CD4-positive, alpha-beta T cell (primary cell): Measurements from ENCODE around the gene ABCC4. TPM values are rescaled to one million over a fixed set of nuclear protein-coding genes. Genes with fewer than 3 reads are reported as not detected.

Experiments
- ATAC-seq: fragments of 200-7000 bp; cut with Tn5 transposase; one replicate; pipeline ENCODE4 v1.10.0; 2022; ENCODE audit warnings: mild to moderate bottlenecking; ENCODE audit not compliant: poor library complexity
- CTCF ChIA-PET: fragments of 350-600 bp; sonication (Branson Sonifier 250); formaldehyde crosslinking; loops from one replicate; lab custom pipeline; 2021; ENCODE audit warnings: antibody characterized with exemption, inconsistent platforms; lab: Charles Lee
- POLR2A ChIA-PET: fragments of 350-600 bp; sonication (Branson Sonifier 250); formaldehyde crosslinking; loops from one replicate; lab custom pipeline; 2021; ENCODE audit warnings: antibody characterized with exemption, inconsistent platforms; lab: Charles Lee
- DNase-seq, 14 experiments: peaks; one replicate each; pipeline ENCODE4 v3.0.0-alpha.2; 2013 to 2020; ENCODE audit warnings: mixed read lengths in 2 of 14
- H3K27ac ChIP-seq, 2 donors: one replicate each; pipeline versions ENCODE4 v1.5.1 to v1.7.0; 2013; ENCODE audit warnings: low read length in 2 of 2, low read depth in 1 of 2, mild to moderate bottlenecking in 1 of 2
- H3K27me3 ChIP-seq, 2 experiments: 1 replicate in 1 of 2; 2 replicates in 1 of 2; pipeline versions ENCODE4 v1.6.1 to v1.7.0; 2013; ENCODE audit warnings: low read length in 2 of 2, control low read depth in 1 of 2, mild to moderate bottlenecking in 1 of 2, moderate library complexity in 1 of 2; ENCODE audit not compliant: insufficient read depth in 2 of 2, control insufficient read depth in 1 of 2
- H3K36me3 ChIP-seq: one replicate; pipeline ENCODE4 v1.6.1; 2013; ENCODE audit warnings: low read length, control low read depth; ENCODE audit not compliant: insufficient read depth
- H3K4me1 ChIP-seq: one replicate; pipeline ENCODE4 v1.6.1; 2013; ENCODE audit warnings: low read length, control low read depth; ENCODE audit not compliant: insufficient read depth
- H3K4me3 ChIP-seq: one replicate; pipeline ENCODE4 v1.5.1; 2013; ENCODE audit warnings: mild to moderate bottlenecking, low read length, moderate library complexity
- H3K9me3 ChIP-seq, 2 experiments: 1 replicate in 1 of 2; 2 replicates in 1 of 2; pipeline versions ENCODE4 v1.6.1 to v1.7.0; 2013; ENCODE audit warnings: low read length in 2 of 2, mild to moderate bottlenecking in 2 of 2, control low read depth in 1 of 2, moderate library complexity in 1 of 2; ENCODE audit not compliant: control insufficient read depth in 1 of 2, insufficient read depth in 1 of 2
- H3K27ac Mint-ChIP-seq: one replicate; pipeline ENCODE4 v1.8.0; 2020; ENCODE audit warnings: mixed read lengths
- H3K27me3 Mint-ChIP-seq: one replicate; pipeline ENCODE4 v1.8.0; 2021; ENCODE audit warnings: mixed read lengths
- H3K36me3 Mint-ChIP-seq: one replicate; pipeline ENCODE4 v1.8.0; 2021; ENCODE audit warnings: low read depth, mixed read lengths
- H3K4me1 Mint-ChIP-seq: one replicate; pipeline ENCODE4 v1.8.0; 2021; ENCODE audit warnings: low read depth, mixed read lengths
- H3K4me3 Mint-ChIP-seq: one replicate; pipeline ENCODE4 v1.8.0; 2020; ENCODE audit warnings: mild to moderate bottlenecking, mixed read lengths
- H3K9me3 Mint-ChIP-seq: one replicate; pipeline ENCODE4 v1.8.0; 2020; ENCODE audit warnings: mixed read lengths
- intact Hi-C, 2 experiments: fragments of 100-400 bp; cut with DNase I in 1 of 2; cut with micrococcal nuclease in 1 of 2; formaldehyde crosslinking; loops; one replicate each; pipeline versions ENCODE4 v1.15.1 to v1.9.0; 2023 to 2025; cut with DNase I, micrococcal nuclease
- total RNA-seq, 174 experiments: library from RNA in 2 of 174; stranded (reverse) in 2 of 174; gene quantifications; one replicate each; pipeline ENCODE4 v1.2.3 and lab custom pipeline; 2021 to 2026
- TF ChIP-seq, protein P1 (sequence below): fragments of 200-600 bp; IDR thresholded peaks from one replicate; pipeline ENCODE4 v1.8.0; 2022; ENCODE audit warnings: antibody characterized with exemption, mild to moderate bottlenecking

Gene ABCC4
- total RNA-seq, 2 experiments from 2014 or later, result 4.0 to 4.4 TPM

DNA sequence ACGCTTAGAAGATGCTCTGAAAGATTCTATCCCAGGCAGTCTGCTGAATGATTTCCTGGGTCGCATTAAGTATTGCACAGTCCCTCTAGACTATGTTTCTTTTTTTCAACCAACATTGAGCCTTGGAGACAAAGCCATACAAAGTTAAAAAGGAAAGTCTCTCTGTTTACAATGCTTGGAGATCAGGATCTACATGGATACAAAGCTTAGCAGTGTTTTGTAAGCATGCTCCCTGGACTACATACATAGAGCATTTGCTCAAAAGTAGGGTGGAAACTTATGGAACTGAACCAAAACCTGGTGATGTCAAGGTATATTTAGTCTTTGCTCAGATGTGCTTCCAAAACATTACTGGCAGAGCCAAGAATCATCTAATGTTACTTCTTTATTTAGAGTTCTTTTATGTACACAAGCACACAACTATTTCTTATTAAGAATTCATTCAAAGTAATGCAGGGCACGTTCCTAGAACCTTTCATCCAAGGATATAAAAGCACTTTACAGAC is 241.2 kb downstream of the ABCC4 start:
- Histone ChIP-seq H3K4me1 (no peaks in the 10 kb centered on the region), H3K27ac (no peak overlapping the region), H3K36me3 (no peaks in the 10 kb centered on the region), H3K9me3 (no peaks in the 10 kb centered on the region), H3K27me3 (no peaks in the 10 kb centered on the region), H3K4me3 (no peak overlapping the region)
- H3K4me1 Mint-ChIP-seq, result no peaks in the 10 kb centered on the region
- ChIA-PET CTCF (no interaction called here), POLR2A (no interaction called here)
- no peaks in the 10 kb centered on the region for H3K9me3 Mint-ChIP-seq
- no peak overlapping the region for H3K27ac Mint-ChIP-seq
- H3K36me3 Mint-ChIP-seq, result peaks cover 26% of the 10 kb centered on the region
- intact Hi-C loops, result no loop called here
- TF ChIP-seq, protein P1, sequence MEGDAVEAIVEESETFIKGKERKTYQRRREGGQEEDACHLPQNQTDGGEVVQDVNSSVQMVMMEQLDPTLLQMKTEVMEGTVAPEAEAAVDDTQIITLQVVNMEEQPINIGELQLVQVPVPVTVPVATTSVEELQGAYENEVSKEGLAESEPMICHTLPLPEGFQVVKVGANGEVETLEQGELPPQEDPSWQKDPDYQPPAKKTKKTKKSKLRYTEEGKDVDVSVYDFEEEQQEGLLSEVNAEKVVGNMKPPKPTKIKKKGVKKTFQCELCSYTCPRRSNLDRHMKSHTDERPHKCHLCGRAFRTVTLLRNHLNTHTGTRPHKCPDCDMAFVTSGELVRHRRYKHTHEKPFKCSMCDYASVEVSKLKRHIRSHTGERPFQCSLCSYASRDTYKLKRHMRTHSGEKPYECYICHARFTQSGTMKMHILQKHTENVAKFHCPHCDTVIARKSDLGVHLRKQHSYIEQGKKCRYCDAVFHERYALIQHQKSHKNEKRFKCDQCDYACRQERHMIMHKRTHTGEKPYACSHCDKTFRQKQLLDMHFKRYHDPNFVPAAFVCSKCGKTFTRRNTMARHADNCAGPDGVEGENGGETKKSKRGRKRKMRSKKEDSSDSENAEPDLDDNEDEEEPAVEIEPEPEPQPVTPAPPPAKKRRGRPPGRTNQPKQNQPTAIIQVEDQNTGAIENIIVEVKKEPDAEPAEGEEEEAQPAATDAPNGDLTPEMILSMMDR, result no peak
- no peak overlapping the region for H3K4me3 Mint-ChIP-seq
- no peak for ATAC-seq
- no peak for DNase-seq
- no peaks in the 10 kb centered on the region for H3K27me3 Mint-ChIP-seq

DNA sequence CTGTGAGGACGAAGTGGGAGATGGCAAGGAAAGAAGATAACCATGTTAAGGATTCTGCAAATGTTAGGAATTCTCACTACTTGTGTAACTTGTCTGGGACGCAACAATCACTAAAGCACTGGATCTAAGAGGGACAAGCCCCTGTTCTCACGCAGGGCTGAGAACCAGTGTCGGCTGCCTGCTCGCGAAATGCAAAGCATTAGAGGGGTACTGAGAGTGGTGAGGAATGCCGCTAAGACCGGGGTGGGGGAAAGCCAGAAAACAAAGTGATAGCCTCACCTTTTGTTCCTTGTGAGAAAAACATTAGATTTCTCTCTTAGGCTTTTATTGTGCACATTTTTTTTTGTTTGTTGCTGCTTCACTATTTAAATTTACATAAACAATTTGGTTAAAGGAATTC is 241.9 kb downstream of the ABCC4 start:
- H3K9me3 Mint-ChIP-seq, result no peaks in the 10 kb centered on the region
- intact Hi-C loops, result no loop called here
- H3K4me3 ChIP-seq, result no peak overlapping the region
- H3K27me3 Mint-ChIP-seq, result no peaks in the 10 kb centered on the region
- no peak for DNase-seq
- POLR2A ChIA-PET, result no interaction called here
- H3K27ac Mint-ChIP-seq, result no peak overlapping the region
- H3K36me3 ChIP-seq, result no peaks in the 10 kb centered on the region
- peaks cover 26% of the 10 kb centered on the region for H3K36me3 Mint-ChIP-seq
- CTCF ChIA-PET, result no interaction called here
- no peaks in the 10 kb centered on the region for H3K9me3 ChIP-seq
- no peaks in the 10 kb centered on the region for H3K4me1 ChIP-seq
- H3K4me1 Mint-ChIP-seq, result no peaks in the 10 kb centered on the region
- ATAC-seq, result no peak
- TF ChIP-seq, protein P1, result no peak
- no peak overlapping the region for H3K4me3 Mint-ChIP-seq
- no peak overlapping the region for H3K27ac ChIP-seq
- H3K27me3 ChIP-seq, result no peaks in the 10 kb centered on the region

DNA sequence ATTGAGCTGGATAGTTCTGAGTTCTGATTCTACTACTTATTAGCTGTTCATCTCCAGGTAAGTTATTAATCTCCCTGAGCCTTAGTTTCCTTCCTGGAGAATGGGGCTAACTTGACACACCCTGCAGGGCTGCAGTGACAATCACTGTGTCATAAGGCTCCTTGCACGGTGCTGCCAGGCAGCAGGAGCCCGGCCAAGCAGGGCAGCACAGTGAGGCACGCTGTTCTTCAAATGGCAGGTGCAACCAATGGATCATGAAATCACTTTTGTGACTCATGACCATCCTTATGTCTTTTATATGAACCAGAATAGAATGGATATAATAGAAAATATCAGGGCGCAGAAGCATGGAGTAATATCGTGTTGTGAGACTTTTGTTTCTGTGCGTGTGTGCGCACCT is 242.6 kb downstream of the ABCC4 start:
- no peaks in the 10 kb centered on the region for H3K9me3 Mint-ChIP-seq
- Histone ChIP-seq H3K27me3 (no peaks in the 10 kb centered on the region), H3K9me3 (no peaks in the 10 kb centered on the region), H3K36me3 (no peaks in the 10 kb centered on the region), H3K4me1 (no peaks in the 10 kb centered on the region), H3K27ac (no peak overlapping the region), H3K4me3 (no peak overlapping the region)
- DNase-seq, result no peak
- CTCF ChIA-PET, result no interaction called here
- H3K27ac Mint-ChIP-seq, result no peak overlapping the region
- H3K4me3 Mint-ChIP-seq, result no peak overlapping the region
- H3K27me3 Mint-ChIP-seq, result no peaks in the 10 kb centered on the region
- peaks cover 26% of the 10 kb centered on the region for H3K36me3 Mint-ChIP-seq
- intact Hi-C loops, result no loop called here
- POLR2A ChIA-PET, result no interaction called here
- H3K4me1 Mint-ChIP-seq, result no peaks in the 10 kb centered on the region
- ATAC-seq, result no peak
- TF ChIP-seq, protein P1, result no peak
